Measurements from ENCODE around the gene PKHD1.

PKHD1 gene

DNA sequence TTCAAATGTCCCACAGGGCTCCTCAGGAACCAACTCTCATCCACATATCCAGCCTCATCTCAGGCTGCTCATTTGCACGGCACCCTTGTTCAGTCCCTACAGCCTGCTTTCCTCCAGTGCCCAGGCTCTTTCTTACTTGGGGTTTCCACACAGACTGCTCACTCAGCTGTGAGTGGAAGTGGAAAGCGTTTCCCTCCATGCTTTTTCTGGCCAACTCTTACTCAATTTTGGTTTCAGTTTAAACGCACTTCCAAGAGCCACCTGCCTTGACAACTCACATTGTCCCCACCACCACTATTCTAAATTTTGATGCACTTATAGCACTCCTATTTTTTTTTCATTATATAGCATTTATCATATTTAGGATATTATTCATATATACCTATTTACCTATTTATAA lies 367.1 kb downstream of the PKHD1 start:
- TF ChIP-seq POLR2A (IDR thresholded peaks at IDR 0.05; ENCODE audit: low read length) = no peak
- TF ChIP-seq GATA1 (IDR thresholded peaks at IDR 0.05; ENCODE audit: low read depth, low read length) = no peak
- no peak for DNase-seq

DNA sequence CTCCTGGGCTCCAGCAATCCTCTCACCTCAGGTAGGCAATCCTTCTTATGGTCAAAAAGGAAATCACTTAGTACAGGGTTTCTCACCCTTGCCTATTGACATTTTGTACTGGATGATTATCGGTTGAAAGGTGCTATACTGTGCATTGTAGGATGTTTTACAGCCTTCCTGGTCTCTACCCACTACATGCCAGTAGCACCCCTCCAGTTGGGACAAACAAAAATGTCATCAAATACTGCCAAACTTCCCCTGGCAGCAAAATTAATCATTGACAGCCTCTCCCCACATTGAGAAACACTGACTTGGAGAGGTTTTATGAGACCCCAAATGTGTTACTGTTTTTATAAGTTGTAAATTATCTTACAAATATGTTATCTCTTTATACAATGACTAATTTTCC lies 368.1 kb downstream of the PKHD1 start:
- no peak for DNase-seq
- TF ChIP-seq POLR2A (IDR thresholded peaks at IDR 0.05; ENCODE audit: low read length) (no peak), GATA1 (IDR thresholded peaks at IDR 0.05; ENCODE audit: low read depth, low read length) (no peak)

DNA sequence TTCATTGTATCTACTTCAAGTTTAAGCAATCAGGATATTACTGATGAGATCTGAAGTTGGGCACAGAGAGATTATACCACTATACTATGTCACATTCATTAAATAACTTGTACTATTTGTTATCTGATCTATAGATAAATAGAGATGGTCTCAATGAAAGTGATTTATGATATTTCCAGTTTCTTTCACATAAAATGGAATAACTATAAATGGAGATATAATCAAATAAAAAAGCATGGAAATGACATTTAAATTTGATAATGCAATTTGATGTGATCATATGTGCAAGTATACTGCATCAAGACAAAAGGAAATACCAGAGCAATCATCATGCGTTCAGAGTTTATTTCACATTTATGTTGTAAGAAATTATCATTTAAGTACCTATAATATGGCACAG lies 368.9 kb downstream of the PKHD1 start:
- DNase-seq = no peak

DNA sequence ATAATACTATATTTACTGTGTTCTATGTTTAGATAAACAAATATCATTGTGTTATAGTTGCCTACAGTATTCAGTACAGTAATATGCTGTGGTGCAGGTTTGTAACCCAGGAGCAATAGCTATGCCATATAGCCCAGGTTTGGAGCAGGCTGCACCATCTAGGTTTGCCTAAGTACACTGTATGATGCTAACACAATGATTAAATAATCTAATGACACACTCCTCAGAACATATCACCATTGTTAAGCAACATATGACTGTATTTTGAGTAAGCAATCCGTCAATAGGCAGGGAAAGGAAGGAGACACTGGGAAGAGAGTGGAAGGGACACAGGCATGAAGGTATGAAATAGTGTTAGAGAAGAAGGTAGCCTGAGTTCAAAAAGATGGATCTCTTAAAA lies 369.9 kb downstream of the PKHD1 start:
- DNase-seq = no peak
- no peak for TF ChIP-seq GATA1 (IDR thresholded peaks at IDR 0.05; ENCODE audit: low read depth, low read length)
- TF ChIP-seq POLR2A (IDR thresholded peaks at IDR 0.05; ENCODE audit: low read length) = no peak

More for the DNA sequence above, 368.9 kb downstream of the PKHD1 start:
- TF ChIP-seq POLR2A (IDR thresholded peaks at IDR 0.05; ENCODE audit: low read length) (no peak), GATA1 (IDR thresholded peaks at IDR 0.05; ENCODE audit: low read depth, low read length) (no peak)

DNA sequence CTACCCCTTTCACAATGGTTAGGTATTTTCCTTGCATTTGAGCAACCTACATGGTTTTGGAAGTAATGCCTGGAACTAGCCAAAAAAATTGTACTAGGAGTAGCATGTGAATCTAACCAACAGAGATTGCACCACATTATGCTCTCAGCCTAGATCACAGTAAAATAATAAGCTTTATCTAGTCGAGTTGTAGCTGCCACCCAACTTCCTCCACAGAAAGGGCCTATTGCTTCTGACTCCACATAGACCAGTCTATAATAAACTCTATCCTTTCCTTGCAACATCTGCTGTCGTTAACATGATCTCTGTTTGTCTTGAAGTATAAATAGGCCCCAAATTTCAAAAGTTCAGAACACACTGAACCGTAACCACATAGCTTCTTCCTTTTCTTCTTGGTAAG lies 375.5 kb downstream of the PKHD1 start:
- no peak for DNase-seq
- TF ChIP-seq POLR2A (IDR thresholded peaks at IDR 0.05; ENCODE audit: low read length) (no peak), GATA1 (IDR thresholded peaks at IDR 0.05; ENCODE audit: low read depth, low read length) (no peak)

DNA sequence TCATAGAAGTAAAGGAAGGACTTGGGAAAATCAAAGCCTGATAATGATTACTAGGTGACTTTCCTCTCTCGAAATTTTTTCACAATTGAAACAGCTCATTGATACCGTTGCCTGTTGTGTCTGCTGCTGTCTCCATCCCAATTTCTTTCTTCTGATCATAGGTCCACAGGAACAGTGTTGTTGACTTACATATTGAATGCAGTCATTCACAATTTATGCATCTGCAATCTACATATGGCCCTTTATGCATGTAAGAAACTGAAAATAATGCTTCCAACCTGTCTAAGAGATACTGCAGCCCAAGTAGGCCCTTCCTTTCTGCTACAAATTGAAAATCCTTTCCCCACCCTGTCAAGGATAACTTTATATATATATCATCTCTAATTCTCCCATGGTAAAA lies 381.3 kb downstream of the PKHD1 start:
- TF ChIP-seq GATA1 (IDR thresholded peaks at IDR 0.05; ENCODE audit: low read depth, low read length) = no peak
- no peak for TF ChIP-seq POLR2A (IDR thresholded peaks at IDR 0.05; ENCODE audit: low read length)
- no peak for DNase-seq

DNA sequence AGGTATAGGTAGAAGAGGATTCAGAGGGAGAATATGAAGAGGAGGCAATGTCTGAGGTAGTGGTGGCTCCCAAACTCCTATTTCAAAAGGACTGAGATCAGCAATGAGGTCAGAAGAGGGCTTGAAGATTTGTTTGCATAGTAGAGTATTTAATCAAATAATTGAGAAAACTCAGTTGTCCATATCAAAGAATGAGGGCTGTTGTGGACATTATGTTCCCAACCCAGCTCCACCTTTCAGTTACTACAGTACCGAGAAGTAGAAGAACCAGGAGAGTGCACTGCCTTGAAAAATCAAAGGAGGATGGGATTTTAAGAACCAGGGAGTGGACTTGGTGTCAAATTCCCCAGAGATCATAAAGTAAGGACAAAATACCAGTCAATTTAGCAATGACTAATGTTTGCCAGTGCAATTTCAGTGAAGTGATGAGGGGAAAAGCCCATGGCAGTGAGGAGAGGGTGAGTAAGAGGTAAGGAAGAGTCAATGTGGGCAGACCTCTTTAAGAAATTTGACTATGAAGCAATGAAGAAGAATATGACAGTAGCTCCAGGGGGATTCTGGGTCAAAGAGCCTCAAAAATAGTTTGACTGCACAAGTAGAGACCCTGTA lies 382.4 kb downstream of the PKHD1 start:
- DNase-seq = no peak
- no peak for TF ChIP-seq GATA1 (IDR thresholded peaks at IDR 0.05; ENCODE audit: low read depth, low read length)
- no peak for TF ChIP-seq POLR2A (IDR thresholded peaks at IDR 0.05; ENCODE audit: low read length)

DNA sequence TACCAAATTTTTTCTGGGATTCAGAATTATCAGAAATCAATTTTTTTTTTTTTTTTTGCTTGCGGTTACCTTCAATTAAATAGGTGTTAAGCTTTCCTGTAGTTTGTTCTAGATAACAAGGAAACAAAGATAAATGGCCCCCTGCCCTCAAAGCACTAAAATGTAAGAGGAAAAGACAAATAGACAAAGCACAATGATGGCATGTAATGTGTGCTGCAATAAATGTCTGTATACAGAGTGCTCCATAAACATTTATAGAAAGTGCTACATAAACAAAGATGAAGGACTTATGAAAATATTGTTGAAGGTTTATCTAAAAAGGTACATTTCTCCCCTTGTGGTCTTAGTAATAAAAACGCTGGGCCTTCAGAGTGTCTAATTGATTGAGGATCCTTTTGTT lies 384.6 kb downstream of the PKHD1 start:
- no peak for TF ChIP-seq POLR2A (IDR thresholded peaks at IDR 0.05; ENCODE audit: low read length)
- TF ChIP-seq GATA1 (IDR thresholded peaks at IDR 0.05; ENCODE audit: low read depth, low read length) = no peak
- no peak for DNase-seq

DNA sequence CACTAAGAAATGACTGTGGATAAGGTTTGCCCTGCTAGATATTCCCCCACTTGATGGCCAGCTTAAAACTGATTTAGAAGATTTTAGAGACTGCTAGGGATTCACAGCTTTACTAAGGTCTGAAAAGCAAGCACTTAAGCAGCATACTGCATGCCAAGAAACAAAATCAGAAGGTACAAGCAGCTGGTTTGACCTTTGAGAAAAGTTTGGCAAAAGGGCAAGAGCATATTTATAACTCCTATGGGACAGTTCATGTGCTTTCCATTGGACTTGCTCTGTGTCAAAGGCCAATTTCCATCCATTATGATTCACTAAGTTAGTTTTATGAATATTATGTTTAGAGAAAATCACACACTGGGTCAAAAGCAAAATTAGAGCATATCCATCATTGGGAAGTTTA lies 402.8 kb downstream of the PKHD1 start:
- DNase-seq = no peak
- no peak for TF ChIP-seq POLR2A (IDR thresholded peaks at IDR 0.05; ENCODE audit: low read length)
- no peak for TF ChIP-seq GATA1 (IDR thresholded peaks at IDR 0.05; ENCODE audit: low read depth, low read length)

DNA sequence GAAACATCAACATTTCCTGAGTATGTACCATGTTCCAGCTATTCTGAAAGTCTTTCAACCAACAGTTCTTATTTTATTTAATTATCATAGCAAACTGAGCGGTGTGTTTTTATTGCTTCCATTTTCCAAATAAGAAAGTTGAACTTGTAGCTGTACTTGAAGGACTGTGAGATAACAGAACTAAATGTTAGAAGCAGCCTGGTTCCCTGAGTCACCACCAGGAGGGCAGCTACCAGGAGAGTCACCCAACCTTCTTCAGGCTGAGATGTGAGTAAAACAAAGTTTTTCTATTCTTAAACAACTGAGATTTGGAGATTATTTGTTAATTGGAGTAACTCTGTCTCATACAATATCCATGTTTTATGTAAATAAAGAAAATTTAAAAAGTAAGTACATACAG lies 403.4 kb downstream of the PKHD1 start:
- DNase-seq = no peak

DNA sequence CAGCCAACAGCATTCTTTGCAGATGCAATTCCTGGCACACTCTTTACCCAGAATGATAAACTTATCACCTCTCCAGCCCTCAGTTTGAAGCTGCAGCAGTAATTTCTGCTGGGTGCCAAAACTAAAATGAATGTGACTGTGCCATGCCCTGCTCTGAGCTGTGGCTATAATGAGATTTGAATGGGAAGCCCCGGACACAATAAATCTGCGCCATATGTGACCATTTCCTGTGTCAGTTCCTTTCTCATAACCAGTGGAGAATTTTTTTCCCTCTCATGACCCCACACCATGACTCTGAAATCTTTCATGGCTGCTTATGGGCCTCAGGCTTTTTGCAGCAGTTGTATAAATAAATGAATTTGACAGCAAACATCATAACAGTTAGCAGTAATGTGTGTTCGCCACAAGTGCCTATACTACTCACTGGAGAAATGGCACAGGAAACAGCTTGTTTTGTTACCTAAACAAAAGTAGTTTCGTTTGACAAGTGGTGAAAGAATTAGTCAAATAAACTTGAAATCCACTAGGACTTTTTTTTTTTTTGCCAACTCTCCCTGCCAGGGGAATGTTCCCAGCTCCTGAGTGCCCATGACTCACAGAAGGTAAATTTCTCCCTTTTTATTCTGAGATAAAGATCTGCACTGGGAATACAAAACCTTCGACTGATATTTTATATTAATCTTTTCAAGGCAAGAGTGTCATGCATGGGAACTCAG lies 408.4 kb downstream of the PKHD1 start:
- TF ChIP-seq GATA1 (IDR thresholded peaks at IDR 0.05; ENCODE audit: low read depth, low read length) (no peak), POLR2A (IDR thresholded peaks at IDR 0.05; ENCODE audit: low read length) (no peak)

More for the DNA sequence above, 403.4 kb downstream of the PKHD1 start:
- TF ChIP-seq GATA1 (IDR thresholded peaks at IDR 0.05; ENCODE audit: low read depth, low read length) (no peak), POLR2A (IDR thresholded peaks at IDR 0.05; ENCODE audit: low read length) (no peak)

DNA sequence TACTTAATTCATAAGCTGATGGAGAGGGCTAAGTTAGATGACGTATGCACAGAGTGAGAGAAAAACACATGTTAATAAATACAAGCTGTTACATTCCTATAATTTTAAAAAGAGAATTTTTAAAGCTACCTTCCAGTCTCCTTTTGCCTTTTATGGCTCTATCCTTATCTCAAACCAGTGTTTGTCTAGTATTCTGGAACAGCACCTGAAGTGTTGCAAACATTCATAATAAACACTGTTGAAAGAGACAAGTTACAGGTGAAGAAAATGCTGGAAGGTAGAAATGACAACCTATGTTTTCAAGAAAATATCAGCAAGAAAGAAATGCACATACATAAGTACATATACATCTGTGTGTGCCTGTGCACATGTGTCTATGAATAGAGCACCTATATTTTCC lies 409.1 kb downstream of the PKHD1 start:
- TF ChIP-seq POLR2A (IDR thresholded peaks at IDR 0.05; ENCODE audit: low read length) = no peak
- no peak for TF ChIP-seq GATA1 (IDR thresholded peaks at IDR 0.05; ENCODE audit: low read depth, low read length)
- no peak for DNase-seq

More for the DNA sequence above, 408.4 kb downstream of the PKHD1 start:
- DNase-seq = no peak

DNA sequence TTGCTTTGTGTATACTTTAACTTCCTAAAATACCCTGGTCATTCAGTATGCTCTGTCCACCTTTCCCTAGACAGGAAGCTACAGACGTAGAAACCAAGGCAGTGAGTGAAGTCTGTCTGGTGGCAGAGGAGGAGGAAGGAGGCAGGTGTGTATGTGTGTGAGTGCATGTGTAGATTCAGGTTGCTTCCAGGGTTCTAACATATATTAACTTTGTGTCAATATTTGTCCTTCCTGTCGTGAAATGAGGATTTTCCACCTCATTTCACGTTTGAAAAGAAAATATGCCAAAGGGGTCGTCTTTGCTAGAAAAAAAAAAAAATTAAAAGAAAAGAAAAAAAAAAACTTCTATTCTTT lies 411.5 kb downstream of the PKHD1 start:
- no peak for TF ChIP-seq GATA1 (IDR thresholded peaks at IDR 0.05; ENCODE audit: low read depth, low read length)
- no peak for TF ChIP-seq POLR2A (IDR thresholded peaks at IDR 0.05; ENCODE audit: low read length)
- DNase-seq = no peak

DNA sequence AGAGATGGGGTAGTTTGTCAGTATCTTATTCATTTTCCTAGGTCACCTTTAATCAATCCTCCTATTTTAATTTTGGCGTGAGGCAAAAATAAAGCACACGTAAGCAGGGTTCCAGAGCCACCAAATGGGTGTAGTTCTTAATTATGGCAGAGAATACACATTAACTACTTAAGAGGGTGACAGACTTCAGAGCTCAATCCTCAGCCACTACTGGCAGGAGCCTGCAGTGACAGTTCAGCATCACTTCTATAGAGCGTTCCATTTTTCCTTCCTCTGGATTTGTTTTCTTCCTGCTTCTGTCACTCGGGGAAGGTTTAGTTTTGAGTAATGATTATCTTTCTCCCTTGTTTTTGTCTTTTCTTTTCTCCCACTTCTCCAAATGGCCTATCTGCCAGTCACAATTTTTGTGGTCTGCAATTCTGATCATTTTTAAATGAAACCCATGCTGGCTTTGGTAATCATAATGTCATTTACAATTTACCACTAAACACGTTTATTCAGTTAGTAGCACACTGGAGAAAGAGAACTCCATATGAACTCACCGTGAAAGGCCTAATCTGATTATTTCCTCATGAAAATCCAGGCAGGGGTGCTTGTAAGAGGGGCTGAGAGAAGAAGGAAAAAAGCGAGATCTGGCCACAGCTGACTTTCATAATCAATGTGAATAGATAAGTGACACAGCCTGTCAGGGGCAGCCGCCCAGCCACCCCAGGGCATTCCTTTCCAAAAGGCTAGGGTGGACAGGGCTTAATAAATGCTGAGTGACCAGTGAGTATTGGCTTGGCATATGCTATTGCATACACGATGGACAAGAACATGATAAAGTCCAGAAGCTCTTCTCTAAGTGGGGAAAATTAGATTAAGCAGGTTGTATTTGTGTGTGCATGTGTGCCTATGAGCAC lies 412.1 kb downstream of the PKHD1 start:
- DNase-seq = no peak
- TF ChIP-seq POLR2A (IDR thresholded peaks at IDR 0.05; ENCODE audit: low read length) = no peak
- no peak for TF ChIP-seq GATA1 (IDR thresholded peaks at IDR 0.05; ENCODE audit: low read depth, low read length)
